Uterus (tissue), 2 donors: Measurements from ENCODE around the gene PID1.

Experiments
- POLR2A ChIP-seq, 2 donors: fragments of 450-650 bp; IDR thresholded peaks; one replicate each; pipeline ENCODE4 v1.6.1; 2016; ENCODE audit warnings: antibody characterized with exemption in 2 of 2, mild to moderate bottlenecking in 1 of 2, moderate library complexity in 1 of 2
- TF ChIP-seq, protein P1 (sequence below), 4 experiments: fragments of 200-600 bp in 2 of 4; fragments of 450-650 bp in 2 of 4; sonication (generic) in 2 of 4; IDR thresholded peaks; one replicate each; pipeline ENCODE4 v1.5.1; 2016 to 2019; ENCODE audit warnings: antibody characterized with exemption in 4 of 4, mild to moderate bottlenecking in 2 of 4, moderate library complexity in 1 of 4

DNA sequence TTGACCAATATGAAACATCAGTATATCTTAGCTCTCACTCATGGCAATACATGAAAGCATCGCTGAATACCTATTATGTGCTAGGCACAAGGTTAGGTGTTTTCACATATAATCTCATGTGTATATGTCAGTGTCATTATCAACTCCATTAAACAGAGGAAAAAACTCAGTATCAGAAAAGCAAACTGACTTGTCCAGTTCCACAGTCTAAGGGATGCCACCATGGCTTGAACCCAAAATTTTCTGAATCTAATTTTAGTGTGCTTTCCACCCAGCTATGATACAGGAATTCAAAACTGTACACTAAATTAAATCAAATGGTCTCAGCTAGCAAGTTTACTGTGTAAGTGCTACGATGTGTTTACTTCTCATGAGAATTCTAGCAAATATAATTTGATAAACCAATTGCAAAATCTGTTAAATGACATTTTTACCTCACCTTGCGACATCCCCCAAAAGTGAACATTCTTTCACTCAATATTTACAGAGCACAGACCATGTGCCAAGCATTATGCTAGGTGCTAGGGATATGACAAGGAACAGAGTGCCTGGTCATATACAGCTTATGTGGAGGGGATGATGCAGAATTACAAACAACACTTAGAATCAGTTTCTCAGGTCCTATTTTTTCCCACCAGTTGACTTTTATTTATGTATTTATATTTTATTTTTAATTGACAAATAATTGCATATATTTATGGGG, 211.6 kb downstream of the PID1 start:
- TF ChIP-seq POLR2A (IDR thresholded peaks at IDR 0.05) = no peak
- TF ChIP-seq, protein P1, sequence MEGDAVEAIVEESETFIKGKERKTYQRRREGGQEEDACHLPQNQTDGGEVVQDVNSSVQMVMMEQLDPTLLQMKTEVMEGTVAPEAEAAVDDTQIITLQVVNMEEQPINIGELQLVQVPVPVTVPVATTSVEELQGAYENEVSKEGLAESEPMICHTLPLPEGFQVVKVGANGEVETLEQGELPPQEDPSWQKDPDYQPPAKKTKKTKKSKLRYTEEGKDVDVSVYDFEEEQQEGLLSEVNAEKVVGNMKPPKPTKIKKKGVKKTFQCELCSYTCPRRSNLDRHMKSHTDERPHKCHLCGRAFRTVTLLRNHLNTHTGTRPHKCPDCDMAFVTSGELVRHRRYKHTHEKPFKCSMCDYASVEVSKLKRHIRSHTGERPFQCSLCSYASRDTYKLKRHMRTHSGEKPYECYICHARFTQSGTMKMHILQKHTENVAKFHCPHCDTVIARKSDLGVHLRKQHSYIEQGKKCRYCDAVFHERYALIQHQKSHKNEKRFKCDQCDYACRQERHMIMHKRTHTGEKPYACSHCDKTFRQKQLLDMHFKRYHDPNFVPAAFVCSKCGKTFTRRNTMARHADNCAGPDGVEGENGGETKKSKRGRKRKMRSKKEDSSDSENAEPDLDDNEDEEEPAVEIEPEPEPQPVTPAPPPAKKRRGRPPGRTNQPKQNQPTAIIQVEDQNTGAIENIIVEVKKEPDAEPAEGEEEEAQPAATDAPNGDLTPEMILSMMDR (IDR thresholded peaks at IDR 0.05) = no peak
